ENCODE results near the gene ANKS6. TPM values are rescaled to one million over a fixed set of nuclear protein-coding genes. Genes with fewer than 3 reads are reported as not detected.

Gene ANKS6
- total RNA-seq, 2 experiments from 2014 or later, result 16.6 to 16.9 TPM

DNA sequence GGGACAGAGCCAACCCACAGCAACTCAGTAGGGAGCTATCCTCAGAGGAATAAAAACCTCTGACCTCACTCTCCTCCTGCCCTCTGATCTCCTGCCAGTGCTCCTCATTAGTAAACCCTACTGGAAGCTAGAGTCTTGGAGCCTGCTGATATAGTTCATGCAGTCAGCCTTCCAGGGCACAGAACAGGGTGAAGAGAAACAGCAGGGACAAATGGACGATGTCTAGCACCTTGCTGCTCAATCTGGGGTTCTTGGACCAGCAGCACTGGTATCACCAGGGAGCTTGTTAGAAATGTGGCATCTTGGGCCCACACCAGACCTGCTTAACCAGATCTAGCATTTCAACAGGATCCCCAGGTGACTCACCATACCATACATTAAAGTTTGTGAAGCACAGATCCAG is 5.6 kb upstream of the ANKS6 start:
- Mint-ChIP-seq H3K27me3 (peaks cover 2% of the 10 kb centered on the region), H3K4me1 (ENCODE audit: low read depth) (peaks cover 3% of the 10 kb centered on the region), H3K4me3 (no peak overlapping the region), H3K9me3 (peaks cover 13% of the 10 kb centered on the region), H3K36me3 (ENCODE audit: low read depth) (no peaks in the 10 kb centered on the region), H3K27ac (no peak overlapping the region)
- intact Hi-C loops (cut with micrococcal nuclease), result no loop called here
- POLR2A ChIA-PET, result interaction anchor here (0.6 to 0.8 kb wide), 3 partner anchors 66 to 810 kb away, joined by 3 to 4 read pairs (median 3); no protein-coding TSS in a partner anchor
- ATAC-seq, result no peak
- TF ChIP-seq, protein P1, sequence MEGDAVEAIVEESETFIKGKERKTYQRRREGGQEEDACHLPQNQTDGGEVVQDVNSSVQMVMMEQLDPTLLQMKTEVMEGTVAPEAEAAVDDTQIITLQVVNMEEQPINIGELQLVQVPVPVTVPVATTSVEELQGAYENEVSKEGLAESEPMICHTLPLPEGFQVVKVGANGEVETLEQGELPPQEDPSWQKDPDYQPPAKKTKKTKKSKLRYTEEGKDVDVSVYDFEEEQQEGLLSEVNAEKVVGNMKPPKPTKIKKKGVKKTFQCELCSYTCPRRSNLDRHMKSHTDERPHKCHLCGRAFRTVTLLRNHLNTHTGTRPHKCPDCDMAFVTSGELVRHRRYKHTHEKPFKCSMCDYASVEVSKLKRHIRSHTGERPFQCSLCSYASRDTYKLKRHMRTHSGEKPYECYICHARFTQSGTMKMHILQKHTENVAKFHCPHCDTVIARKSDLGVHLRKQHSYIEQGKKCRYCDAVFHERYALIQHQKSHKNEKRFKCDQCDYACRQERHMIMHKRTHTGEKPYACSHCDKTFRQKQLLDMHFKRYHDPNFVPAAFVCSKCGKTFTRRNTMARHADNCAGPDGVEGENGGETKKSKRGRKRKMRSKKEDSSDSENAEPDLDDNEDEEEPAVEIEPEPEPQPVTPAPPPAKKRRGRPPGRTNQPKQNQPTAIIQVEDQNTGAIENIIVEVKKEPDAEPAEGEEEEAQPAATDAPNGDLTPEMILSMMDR (IDR thresholded peaks at IDR 0.05), result no peak
- CTCF ChIA-PET, result no interaction called here
- no peak for DNase-seq

DNA sequence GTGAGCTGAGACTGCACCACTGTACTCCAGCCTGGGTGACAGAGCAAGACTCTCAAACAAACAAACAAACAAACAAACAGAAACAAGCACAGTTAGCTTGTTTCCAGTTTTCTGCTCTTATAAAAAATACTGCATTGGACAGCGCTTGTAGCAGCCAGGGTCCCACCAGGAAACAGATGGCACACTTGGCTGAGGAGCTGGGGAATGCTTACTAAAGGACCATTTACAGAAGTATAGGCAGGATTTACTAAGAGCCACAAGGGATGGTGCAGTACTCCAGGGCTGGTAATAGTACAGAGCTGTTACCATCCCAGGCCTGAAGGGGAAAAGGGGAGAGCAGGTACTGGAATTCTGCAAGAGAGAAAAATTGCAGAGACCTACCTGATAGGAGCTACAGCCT is 5.2 kb upstream of the ANKS6 start:
- no peak for ATAC-seq
- TF ChIP-seq, protein P1 (IDR thresholded peaks at IDR 0.05), result no peak
- Mint-ChIP-seq H3K27me3 (peaks cover 2% of the 10 kb centered on the region), H3K4me3 (no peak overlapping the region), H3K9me3 (peaks cover 13% of the 10 kb centered on the region), H3K27ac (no peak overlapping the region), H3K4me1 (ENCODE audit: low read depth) (no peaks in the 10 kb centered on the region), H3K36me3 (ENCODE audit: low read depth) (no peaks in the 10 kb centered on the region)
- CTCF ChIA-PET, result no interaction called here
- DNase-seq, result no peak
- POLR2A ChIA-PET, result interaction anchor here (0.6 to 0.8 kb wide), 2 partner anchors 67 to 809 kb away, joined by 3 read pairs; no protein-coding TSS in a partner anchor
- intact Hi-C loops (cut with micrococcal nuclease), result no loop called here

DNA sequence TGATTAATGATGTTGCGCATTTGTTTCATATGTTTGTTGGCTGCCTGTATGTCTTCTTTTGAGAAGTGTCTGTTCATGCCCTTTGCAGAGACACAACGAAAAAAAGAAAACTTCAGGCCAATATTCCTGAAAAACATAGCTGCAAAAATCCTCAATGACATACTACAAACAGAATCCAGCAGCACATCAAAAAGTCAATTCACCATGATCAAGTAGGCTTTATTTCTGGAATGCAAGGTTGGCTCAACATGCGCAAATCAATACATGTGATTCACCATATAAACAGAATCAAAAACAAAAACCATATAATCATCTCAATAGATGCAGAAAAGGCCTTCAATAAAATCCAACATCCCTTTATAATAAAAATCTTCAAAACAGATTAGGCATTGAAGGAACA is 1.9 kb upstream of the ANKS6 start:
- no peak for DNase-seq
- H3K4me3 Mint-ChIP-seq, result no peak overlapping the region
- TF ChIP-seq, protein P1 (IDR thresholded peaks at IDR 0.05), result no peak
- intact Hi-C loops (cut with micrococcal nuclease), result no loop called here
- no peaks in the 10 kb centered on the region for H3K27me3 Mint-ChIP-seq
- H3K9me3 Mint-ChIP-seq, result peaks cover 13% of the 10 kb centered on the region
- H3K36me3 Mint-ChIP-seq (ENCODE audit: low read depth), result no peaks in the 10 kb centered on the region
- no peak overlapping the region for H3K27ac Mint-ChIP-seq
- no peak for ATAC-seq
- CTCF ChIA-PET, result interaction anchor here (1.2 kb wide), 1 partner anchor 8 kb away, joined by 7 read pairs; no protein-coding TSS in a partner anchor
- peaks cover 16% of the 10 kb centered on the region for H3K4me1 Mint-ChIP-seq (ENCODE audit: low read depth)
- POLR2A ChIA-PET, result no interaction called here

DNA sequence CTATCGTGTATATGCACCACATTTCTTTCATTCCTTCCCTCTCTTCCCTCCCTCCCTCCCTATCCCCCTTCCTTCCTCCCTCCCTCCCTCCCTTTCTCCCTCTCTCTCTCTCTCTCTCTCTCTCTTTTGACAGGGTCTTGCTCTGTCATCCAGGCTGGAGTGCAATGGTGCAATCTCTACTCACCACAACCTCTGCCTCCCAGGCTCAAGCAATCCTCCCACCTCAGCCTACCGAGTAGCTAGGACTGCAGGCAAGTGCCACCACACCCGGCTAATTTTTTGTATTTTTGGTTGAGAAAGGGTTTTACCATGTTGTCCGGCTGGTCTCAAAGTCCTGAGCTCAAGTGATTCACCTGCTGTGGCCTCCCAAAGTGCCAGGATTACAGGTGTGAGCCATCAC is 1.1 kb upstream of the ANKS6 start:
- Mint-ChIP-seq H3K4me1 (ENCODE audit: low read depth) (peaks cover 16% of the 10 kb centered on the region), H3K9me3 (peaks cover 13% of the 10 kb centered on the region), H3K27ac (no peak overlapping the region), H3K36me3 (ENCODE audit: low read depth) (no peaks in the 10 kb centered on the region), H3K27me3 (no peaks in the 10 kb centered on the region), H3K4me3 (peak overlapping the region; percentile 6)
- ATAC-seq (no peak), DNase-seq (no peak)
- CTCF ChIA-PET, result interaction anchor here (1.2 kb wide), 1 partner anchor 9 kb away, joined by 7 read pairs; no protein-coding TSS in a partner anchor
- POLR2A ChIA-PET, result interaction anchor here (0.7 kb wide), 1 partner anchor 9 kb away, joined by 3 read pairs; the partner anchor contains the start of gene GALNT12
- TF ChIP-seq, protein P1 (IDR thresholded peaks at IDR 0.05), result no peak
- intact Hi-C loops (cut with micrococcal nuclease), result no loop called here

DNA sequence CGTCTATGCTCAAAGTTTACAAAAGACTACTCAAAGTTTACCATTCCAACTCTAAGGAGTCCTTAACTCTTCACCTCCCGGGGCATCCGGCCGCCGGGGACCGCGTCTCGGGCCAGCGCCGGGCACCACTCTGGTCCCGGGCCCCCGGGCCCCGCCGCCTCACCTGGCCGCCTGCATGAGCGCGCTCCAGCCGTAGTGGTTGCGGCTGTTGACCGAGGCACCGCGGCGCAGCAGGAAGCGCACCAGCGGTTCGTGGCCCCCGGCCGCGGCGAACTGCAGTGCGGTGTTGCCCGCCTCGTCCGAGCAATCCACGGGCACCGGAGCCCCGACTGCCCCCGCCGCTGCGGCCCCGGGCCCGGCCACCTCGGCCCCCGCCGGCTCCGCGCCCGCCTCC is 388 bp downstream of the ANKS6 start:
- TF ChIP-seq, protein P1 (IDR thresholded peaks at IDR 0.05), result no peak
- Mint-ChIP-seq H3K36me3 (ENCODE audit: low read depth) (peaks cover 2% of the 10 kb centered on the region), H3K27ac (no peak overlapping the region), H3K9me3 (peaks cover 13% of the 10 kb centered on the region), H3K27me3 (no peaks in the 10 kb centered on the region), H3K4me1 (ENCODE audit: low read depth) (peaks cover 26% of the 10 kb centered on the region), H3K4me3 (peak overlapping the region; percentile 77)
- CTCF ChIA-PET, result interaction anchor here (1.3 kb wide), 2 partner anchors 11 to 20 kb away, joined by 3 to 4 read pairs; partner anchors contain the start of gene GALNT12
- DNase-seq (no peak), ATAC-seq (peak; percentile 28)
- intact Hi-C loops (cut with micrococcal nuclease), result no loop called here
- POLR2A ChIA-PET, result no interaction called here
